Retinal pigment epithelial cell (primary cell): ENCODE results near the gene RFNG.

Source experiments
- DNase-seq: peaks from one replicate; pipeline ENCODE4 v3.0.0-alpha.2; 2010; ENCODE audit warnings: low read depth
- H3K4me3 ChIP-seq: 2 replicates; pipeline ENCODE4 v1.5.1; 2011; ENCODE audit warnings: mild to moderate bottlenecking, low read length, control low read depth, moderate library complexity
- CTCF ChIP-seq: conservative IDR thresholded peaks from 2 replicates; pipeline ENCODE4 v1.5.1; 2011; ENCODE audit warnings: low read depth, low read length, control low read depth, inconsistent platforms

RFNG gene

GRCh38 chr17:82051776-82052637 is at the start of gene RFNG, which contains the start of gene GPS1:
TSS of gene RFNG (minus strand) at chr17:82051811. CDS start at chr17:82051766, 45 bp downstream.
TSS of gene GPS1 (plus strand) at chr17:82051898. CDS start at chr17:82051932, 34 bp downstream.
- TF ChIP-seq CTCF, result no peak
- DNase-seq, result no peak
- peak within 1 kb of the TSS; percentile 79 for H3K4me3 ChIP-seq

GRCh38 chr17:82101301-82101715 is 49.7 kb upstream of the RFNG start:
- no peak for TF ChIP-seq CTCF
- no peak overlapping the region for H3K4me3 ChIP-seq
- no peak for DNase-seq

GRCh38 chr17:82100502-82101298 is 49.1 kb upstream of the RFNG start:
- no peak for TF ChIP-seq CTCF
- DNase-seq, result no peak

GRCh38 chr17:82098939-82099763 is 47.5 kb upstream of the RFNG start:
- peak overlapping the region; percentile 38 for H3K4me3 ChIP-seq
- no peak for TF ChIP-seq CTCF
- no peak for DNase-seq

More at GRCh38 chr17:82100502-82101298, 49.1 kb upstream of the RFNG start:
- no peak overlapping the region for H3K4me3 ChIP-seq

GRCh38 chr17:82098169-82098938 is 46.7 kb upstream of the RFNG start, which contains the start of gene FASN:
TSS of gene FASN (minus strand) at chr17:82098236. CDS start at chr17:82096445, 1,791 bp downstream.
- H3K4me3 ChIP-seq, result peak within 1 kb of the TSS; percentile 74
- peak; percentile 42 for TF ChIP-seq CTCF
- peak; percentile 75 for DNase-seq

- no peak for TF ChIP-seq CTCF
- peak overlapping the region; percentile 74 for H3K4me3 ChIP-seq
- no peak for DNase-seq
Observed at GRCh38 chr17:82097919-82098168, 46.2 kb upstream of the RFNG start.
